ENCODE measurements around the gene TLE3.
"Not testable (repeated sequence)": the region's sequence is repeated elsewhere in the genome, so short reads cannot be mapped to it uniquely, and the experiment has no call there.

TLE3 gene

GRCh38 chr15:70097321-70098152 lies at the start of gene TLE3:
Gene TLE3 (minus strand): TSS chr15:70097917. CDS start chr15:70096798, 1,119 bp downstream.
- DNase-seq (ENCODE audit: low read depth) = peak; percentile 98

GRCh38 chr15:70147178-70147760 lies 49.6 kb upstream of the TLE3 start:
- DNase-seq (ENCODE audit: low read depth) = no peak

DNA sequence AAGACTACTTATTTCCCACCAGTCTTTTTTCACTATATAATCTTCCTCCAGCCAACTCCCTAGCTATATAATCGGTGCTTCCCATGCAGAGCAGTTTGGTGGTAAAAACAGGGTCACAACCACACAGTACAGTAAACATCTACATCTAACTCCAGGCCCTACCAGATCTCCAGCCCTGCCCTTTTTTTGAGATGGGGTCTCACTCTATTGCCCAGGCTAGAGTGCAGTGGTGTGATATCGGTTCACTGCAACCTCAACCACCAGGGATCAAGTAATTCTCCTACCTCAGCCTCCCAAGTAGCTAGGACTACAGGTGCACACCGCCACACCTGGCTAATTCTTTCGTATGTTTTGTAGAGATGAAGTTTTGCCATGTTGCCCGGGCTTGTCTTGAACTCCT lies 49.1 kb upstream of the TLE3 start:
- DNase-seq (ENCODE audit: low read depth) = no peak

DNA sequence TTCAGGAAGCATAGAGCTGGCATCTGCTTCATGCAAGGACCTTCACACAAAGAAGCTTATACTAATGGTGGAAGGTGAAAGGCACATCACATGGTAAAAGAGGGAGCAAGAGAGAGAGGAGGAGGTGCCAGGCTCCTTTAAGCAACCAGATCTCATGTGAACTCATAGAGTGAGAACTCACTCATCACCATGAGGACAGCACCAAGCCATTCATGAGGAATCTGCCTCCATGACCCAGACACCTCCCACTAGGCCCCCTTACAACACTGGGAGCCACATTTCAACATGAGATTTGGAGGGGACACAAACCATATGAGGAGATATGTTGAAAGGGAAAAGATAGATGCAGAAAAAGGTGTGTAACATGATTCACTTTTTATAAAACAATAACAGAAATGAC lies 48.4 kb upstream of the TLE3 start:
- DNase-seq (ENCODE audit: low read depth) = no peak

- no peak for DNase-seq (ENCODE audit: low read depth)
Observed at GRCh38 chr15:70145261-70145660, 47.5 kb upstream of the TLE3 start.

GRCh38 chr15:70142322-70143191 lies 44.8 kb upstream of the TLE3 start:
- no peak for DNase-seq (ENCODE audit: low read depth)

- no peak for DNase-seq (ENCODE audit: low read depth)
Observed at GRCh38 chr15:70142072-70142321, 44.3 kb upstream of the TLE3 start.

DNA sequence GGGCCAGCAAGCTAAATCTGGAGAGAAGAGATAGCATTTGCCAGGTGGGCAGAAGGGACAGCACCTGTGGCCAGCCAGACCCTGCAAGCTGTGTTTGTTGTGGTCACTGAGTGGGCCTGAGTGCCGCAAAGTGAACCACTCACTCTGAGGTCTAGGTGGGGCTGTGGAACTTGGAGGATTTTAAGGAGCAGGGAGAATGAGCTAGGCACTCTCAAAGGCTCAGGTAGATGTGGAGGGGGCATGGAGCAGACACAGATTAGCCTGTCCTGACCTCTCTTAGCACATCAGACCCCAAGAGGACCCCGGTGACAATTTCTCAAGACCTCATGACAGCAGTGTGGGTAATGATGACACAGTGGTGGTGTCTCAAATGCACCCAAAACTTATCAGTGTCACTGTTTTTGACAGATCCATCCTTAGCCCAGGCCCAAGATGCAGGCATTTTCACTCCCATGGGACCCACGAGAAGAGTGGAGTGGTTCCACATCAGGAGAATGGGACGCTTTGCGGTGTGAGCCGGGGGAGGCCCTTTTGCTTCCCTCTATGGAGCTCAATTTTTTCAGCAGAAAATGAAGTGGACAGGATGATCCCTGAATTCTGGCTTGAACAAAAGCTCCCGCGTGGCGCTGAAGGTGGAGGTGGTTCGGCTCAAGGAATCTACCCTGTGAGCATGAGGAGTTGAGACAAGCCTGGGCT lies 43.8 kb upstream of the TLE3 start:
- DNase-seq (ENCODE audit: low read depth) = no peak

DNA sequence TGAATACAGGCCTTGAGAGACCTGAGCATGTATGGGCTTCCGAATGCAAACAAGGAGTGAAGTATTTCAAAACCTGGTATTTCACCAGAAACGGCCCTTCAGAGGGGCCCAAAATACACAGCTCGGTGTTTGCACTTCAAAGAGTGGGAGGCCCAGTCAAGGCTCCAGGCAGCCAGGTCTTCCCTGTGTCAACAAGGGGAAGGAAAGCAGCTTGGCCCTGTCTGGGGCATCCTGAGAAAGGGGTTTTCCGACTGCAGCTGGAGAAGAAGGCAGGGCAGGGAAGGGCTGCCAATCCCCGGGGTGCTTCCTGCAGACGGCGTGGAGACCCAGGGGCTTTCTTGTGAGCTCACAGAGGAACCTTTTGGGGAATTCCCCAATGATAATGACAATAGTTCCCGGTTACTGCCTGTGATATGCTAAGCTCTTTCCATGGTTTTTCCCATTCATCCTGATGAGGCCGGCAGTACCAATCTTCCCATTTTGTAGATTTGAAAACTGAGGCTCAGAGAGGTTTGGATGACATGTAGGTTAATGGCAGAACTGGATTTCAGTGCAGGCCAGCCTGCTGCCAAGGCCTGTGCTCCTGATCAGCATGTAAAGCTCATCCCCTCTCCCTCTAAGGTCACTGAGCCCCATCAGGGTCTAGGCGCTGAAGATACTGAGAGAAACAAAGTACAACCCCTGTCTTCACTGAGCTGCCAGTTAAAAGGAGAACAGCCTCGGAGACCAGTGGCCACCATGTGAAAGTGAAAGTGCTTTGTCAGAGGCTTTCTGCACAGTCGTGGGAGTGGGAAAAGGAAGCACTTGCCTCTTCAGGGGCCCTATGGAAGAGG lies 43.0 kb upstream of the TLE3 start:
- peak; percentile 19 for DNase-seq (ENCODE audit: low read depth)

DNA sequence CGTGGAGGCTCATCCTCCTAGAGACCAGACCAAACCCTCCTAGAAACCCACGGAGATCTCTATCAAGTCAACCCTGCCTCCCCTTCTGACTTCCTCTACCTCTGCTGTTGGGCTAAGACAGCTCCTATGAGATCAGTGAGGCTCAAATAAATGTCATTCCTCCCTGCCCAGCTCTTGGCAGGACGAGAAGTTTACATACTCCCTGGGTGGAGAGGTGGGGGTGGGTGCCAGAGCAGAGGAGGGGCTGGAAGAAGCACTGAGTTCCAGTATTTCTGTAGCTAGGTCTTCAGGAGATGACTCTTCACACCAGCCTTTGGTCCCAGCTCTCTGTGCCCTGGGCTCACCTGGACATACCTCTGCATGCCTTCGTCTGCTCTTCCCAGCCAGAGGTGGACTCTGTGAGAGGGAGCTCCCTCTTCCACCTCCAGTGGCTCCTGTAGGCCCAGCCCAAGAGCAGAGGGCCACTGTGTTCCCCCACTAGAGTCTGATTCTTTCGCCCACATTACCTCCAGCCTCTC lies 42.4 kb upstream of the TLE3 start:
- DNase-seq (ENCODE audit: low read depth) = no peak

DNA sequence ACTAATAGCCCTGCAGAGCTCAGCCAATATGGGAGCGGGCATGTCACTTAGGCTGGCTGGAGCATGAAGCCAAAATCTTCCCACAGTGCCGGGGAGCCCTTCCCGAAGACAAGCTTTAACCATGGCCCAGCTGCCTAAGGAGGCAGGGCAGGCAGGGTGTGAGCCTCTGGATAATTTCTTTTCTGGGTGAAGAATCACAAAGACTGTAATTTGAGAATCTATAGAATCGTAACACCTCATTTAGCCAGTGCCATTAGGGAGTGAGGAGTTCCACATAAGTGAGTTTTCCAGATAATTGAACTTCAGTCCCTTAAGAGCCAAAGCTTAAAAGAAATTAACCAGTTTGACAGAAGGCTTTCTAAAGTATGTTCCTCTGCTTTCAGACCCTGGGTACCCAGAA lies 40.2 kb upstream of the TLE3 start:
- no peak for DNase-seq (ENCODE audit: low read depth)

- DNase-seq (ENCODE audit: low read depth) = not testable (repeated sequence)
Observed at GRCh38 chr15:70137021-70137420, 39.3 kb upstream of the TLE3 start.

GRCh38 chr15:70133781-70134421 lies 36.2 kb upstream of the TLE3 start:
- DNase-seq (ENCODE audit: low read depth) = no peak

- DNase-seq (ENCODE audit: low read depth) = no peak
Observed at GRCh38 chr15:70133296-70133695, 35.6 kb upstream of the TLE3 start.

- DNase-seq (ENCODE audit: low read depth) = no peak
Observed at GRCh38 chr15:70132571-70132970, 34.9 kb upstream of the TLE3 start.

DNA sequence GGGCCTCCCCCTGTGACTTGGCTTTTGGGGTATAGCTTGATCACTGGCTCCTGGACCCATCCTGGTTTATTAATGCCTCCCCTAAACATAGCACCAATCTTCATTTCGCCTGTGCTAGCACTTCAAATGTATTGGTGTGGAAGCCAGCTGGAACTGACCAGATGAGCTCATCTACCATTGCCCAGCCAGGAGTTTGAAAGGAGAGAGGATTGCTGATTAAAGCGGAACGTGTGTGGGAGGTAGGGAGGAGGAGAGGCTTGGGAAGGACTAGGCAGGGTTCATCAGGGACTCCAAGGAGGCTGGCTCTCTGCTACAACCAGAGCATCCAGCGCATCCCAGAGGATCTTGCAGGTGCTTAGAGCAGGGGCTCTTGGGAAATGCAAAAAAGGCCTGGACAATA lies 34.4 kb upstream of the TLE3 start:
- DNase-seq (ENCODE audit: low read depth) = no peak

DNA sequence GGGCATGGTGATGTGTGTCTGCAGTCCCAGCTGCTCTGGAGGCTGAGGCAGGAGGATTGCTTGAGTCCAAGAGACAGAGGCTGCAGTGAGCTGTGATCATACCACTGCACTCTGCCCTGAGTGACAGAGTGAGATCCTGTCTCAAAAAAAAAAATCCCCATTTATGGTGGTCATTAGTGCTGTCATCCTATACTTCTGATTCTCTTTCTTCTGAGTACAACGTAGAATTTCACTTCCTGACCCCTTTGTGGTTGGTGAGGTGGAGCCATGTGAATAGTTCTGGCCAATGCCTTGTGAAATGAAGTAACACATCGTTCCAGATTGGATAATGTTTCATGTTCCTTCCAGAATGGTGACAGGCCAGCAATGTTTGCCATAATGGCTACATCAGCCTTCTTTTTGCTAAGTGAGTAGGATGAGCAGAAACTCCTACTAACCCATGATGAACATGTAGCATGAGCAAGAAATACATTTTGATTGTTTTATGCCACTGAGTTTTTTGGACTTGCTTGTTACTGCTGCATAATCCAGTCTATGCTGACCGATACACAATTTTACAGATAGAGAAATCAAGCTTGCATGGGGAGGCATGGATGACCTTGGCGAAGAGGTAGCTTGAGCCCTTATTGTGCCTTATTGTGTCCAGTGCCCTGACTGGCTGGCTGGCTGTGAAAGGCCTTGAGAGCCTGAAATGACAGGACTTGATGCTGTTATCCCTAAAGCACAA lies 30.9 kb upstream of the TLE3 start:
- DNase-seq (ENCODE audit: low read depth) = no peak

- no peak for DNase-seq (ENCODE audit: low read depth)
Observed at GRCh38 chr15:70127770-70128413, 30.2 kb upstream of the TLE3 start.

DNA sequence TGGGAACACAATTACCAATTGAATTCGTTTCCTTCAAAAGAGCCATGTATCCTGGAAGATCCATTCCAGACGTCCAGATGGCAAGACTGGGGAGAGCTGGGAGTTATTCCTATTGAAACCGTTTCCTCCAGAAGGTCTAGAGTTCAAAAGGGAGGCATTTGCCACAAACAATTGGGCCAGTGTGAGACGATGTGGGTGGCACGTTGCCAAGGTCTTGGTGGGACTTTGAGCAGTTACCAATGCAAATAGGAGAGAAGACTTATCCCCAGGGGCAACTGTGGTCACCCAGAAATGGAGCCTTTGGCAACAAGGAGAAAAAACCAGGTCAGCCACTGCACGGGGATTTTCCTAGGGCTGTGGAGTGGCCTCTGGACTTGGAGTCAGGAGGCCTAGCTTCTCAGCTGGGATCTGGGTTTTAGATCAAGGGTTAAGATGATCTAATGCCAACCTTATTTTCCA lies 29.6 kb upstream of the TLE3 start:
- DNase-seq (ENCODE audit: low read depth) = no peak

DNA sequence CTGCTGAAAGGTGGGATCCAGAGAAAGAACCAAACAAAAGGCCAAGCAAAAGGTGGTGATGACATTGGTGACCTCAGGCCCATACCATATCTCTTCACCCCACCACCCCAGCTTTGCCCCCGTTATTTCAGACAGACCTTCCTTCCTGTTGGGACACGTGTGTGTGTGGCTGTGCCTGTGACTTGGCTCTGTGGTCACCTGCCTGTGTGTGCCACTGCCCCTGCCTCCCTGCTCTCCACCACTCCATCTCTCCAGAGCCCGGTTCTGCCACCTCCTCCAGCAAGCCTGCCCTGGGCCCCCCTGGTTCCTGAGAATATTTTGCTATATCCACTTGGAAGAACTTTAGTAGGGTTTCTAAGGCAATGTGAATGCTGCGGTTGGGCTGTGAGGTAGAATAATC lies 28.6 kb upstream of the TLE3 start:
- DNase-seq (ENCODE audit: low read depth) = no peak
